ENCODE data around the gene ARHGAP9. TPM values are rescaled to one million over a fixed set of nuclear protein-coding genes. Genes with fewer than 3 reads are reported as not detected.

ARHGAP9 gene
- total and polyA plus RNA-seq, 2 of the 8 experiments (the other 6 are each of a cell fraction or from before 2014, with no cell fraction given) = 3.2 to 6.0 TPM

DNA sequence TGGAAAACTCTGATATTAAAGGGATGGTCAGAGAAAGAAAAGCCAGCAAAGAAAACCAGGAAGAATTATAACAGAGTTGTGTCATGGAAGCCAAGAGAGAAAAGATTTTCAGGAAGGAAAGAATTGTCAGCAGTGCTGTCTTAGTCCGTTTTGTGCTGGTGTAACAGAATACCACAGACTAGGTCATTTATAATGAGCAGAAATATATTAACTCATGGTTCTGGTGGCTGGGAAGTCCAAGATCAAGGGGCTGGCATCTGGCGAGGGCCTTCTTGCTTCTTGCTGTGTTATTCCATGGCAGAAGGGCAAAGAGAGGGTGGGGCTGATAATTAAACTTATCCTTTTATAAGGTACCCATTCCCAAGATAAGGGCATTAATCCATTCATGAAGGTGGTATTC is 31.0 kb downstream of the ARHGAP9 start (continued):
- TF ChIP-seq SUZ12 (IDR thresholded peaks at IDR 0.05; ENCODE audit: low read length) (no peak), BACH1 (IDR thresholded peaks at IDR 0.05; ENCODE audit: low read length) (no peak), ZNF274 (IDR thresholded peaks at IDR 0.05; ENCODE audit: borderline replicate concordance, extremely low read depth, low read length) (no peak), CHD2 (IDR thresholded peaks at IDR 0.05; ENCODE audit: low read length) (no peak), FOSL1 (IDR thresholded peaks at IDR 0.05; ENCODE audit: insufficient read depth, low read depth, low read length) (no peak), EP300 (IDR thresholded peaks at IDR 0.05; ENCODE audit: borderline replicate concordance in 1 of 2, low read depth in 2 of 2, low read length in 2 of 2) (no peak)

All from H1 (cell line).